ENCODE data around the gene LSP1.

DNA sequence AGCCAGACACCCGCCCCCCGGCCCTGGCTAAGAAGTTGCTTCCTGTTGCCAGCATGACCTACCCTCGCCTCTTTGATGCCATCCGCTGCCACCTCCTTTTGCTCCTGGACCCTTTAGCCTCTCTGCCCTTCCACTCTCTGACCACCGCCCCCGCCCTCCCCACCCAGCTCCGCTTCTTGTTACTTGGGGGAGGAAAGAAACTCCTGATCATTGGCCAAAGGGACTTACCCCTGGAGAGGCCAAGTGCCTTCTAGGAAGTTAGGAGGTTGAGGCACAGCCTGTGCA lies 38.9 kb downstream of the LSP1 start, which contains the start of gene PRR33:
- no peak for TF ChIP-seq NR3C1 (CRISPR knock-in tag; IDR thresholded peaks at IDR 0.05)
- no peak for TF ChIP-seq ZNF749 (CRISPR knock-in tag; IDR thresholded peaks at IDR 0.05; ENCODE audit: borderline replicate concordance)
- TF ChIP-seq, protein P1, sequence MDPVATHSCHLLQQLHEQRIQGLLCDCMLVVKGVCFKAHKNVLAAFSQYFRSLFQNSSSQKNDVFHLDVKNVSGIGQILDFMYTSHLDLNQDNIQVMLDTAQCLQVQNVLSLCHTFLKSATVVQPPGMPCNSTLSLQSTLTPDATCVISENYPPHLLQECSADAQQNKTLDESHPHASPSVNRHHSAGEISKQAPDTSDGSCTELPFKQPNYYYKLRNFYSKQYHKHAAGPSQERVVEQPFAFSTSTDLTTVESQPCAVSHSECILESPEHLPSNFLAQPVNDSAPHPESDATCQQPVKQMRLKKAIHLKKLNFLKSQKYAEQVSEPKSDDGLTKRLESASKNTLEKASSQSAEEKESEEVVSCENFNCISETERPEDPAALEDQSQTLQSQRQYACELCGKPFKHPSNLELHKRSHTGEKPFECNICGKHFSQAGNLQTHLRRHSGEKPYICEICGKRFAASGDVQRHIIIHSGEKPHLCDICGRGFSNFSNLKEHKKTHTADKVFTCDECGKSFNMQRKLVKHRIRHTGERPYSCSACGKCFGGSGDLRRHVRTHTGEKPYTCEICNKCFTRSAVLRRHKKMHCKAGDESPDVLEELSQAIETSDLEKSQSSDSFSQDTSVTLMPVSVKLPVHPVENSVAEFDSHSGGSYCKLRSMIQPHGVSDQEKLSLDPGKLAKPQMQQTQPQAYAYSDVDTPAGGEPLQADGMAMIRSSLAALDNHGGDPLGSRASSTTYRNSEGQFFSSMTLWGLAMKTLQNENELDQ (CRISPR knock-in tag; IDR thresholded peaks at IDR 0.05; ENCODE audit: borderline replicate concordance) = no peak
- TF ChIP-seq, protein P2, sequence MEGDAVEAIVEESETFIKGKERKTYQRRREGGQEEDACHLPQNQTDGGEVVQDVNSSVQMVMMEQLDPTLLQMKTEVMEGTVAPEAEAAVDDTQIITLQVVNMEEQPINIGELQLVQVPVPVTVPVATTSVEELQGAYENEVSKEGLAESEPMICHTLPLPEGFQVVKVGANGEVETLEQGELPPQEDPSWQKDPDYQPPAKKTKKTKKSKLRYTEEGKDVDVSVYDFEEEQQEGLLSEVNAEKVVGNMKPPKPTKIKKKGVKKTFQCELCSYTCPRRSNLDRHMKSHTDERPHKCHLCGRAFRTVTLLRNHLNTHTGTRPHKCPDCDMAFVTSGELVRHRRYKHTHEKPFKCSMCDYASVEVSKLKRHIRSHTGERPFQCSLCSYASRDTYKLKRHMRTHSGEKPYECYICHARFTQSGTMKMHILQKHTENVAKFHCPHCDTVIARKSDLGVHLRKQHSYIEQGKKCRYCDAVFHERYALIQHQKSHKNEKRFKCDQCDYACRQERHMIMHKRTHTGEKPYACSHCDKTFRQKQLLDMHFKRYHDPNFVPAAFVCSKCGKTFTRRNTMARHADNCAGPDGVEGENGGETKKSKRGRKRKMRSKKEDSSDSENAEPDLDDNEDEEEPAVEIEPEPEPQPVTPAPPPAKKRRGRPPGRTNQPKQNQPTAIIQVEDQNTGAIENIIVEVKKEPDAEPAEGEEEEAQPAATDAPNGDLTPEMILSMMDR (CRISPR knock-in tag; IDR thresholded peaks at IDR 0.05) = no peak
- no peak for TF ChIP-seq JUNB (CRISPR knock-in tag; IDR thresholded peaks at IDR 0.05; ENCODE audit: borderline replicate concordance)
- TF ChIP-seq HDAC2 (CRISPR knock-in tag; IDR thresholded peaks at IDR 0.05) = no peak
- TF ChIP-seq CREB1 (IDR thresholded peaks at IDR 0.05) = no peak
- no peak for TF ChIP-seq CREB1 (CRISPR knock-in tag; IDR thresholded peaks at IDR 0.05)
- TF ChIP-seq ZFX (CRISPR knock-in tag; IDR thresholded peaks at IDR 0.05; ENCODE audit: low read depth) = no peak
- no peak for TF ChIP-seq KAT7 (CRISPR knock-in tag; IDR thresholded peaks at IDR 0.05; ENCODE audit: borderline replicate concordance)
- TF ChIP-seq EP300 (IDR thresholded peaks at IDR 0.05; ENCODE audit: low read depth in 2 of 2, low read length in 2 of 2) = no peak
- TF ChIP-seq EP300 (CRISPR knock-in tag; IDR thresholded peaks at IDR 0.05; ENCODE audit: borderline replicate concordance) = no peak

Data from HepG2 (cell line).